GM21390 (cell line): ENCODE data around the gene ZNF500.

Source experiments
- ATAC-seq: cut with Tn5 transposase; IDR thresholded peaks from one replicate; pipeline ENCODE4 v1.9.1; 2021; ENCODE audit not compliant: unreplicated experiment

Gene ZNF500

GRCh38 chr16:4775005-4775404, 8.0 kb upstream of the ZNF500 start:
- no peak for ATAC-seq

GRCh38 chr16:4772351-4772750, 5.4 kb upstream of the ZNF500 start:
- ATAC-seq = no peak

GRCh38 chr16:4771646-4772045, 4.7 kb upstream of the ZNF500 start:
- no peak for ATAC-seq

- ATAC-seq = no peak
Measured at GRCh38 chr16:4769306-4769638, 2.3 kb upstream of the ZNF500 start.

- peak; percentile 62 for ATAC-seq
Measured at GRCh38 chr16:4768549-4769305, 1.8 kb upstream of the ZNF500 start.

- ATAC-seq = no peak
Measured at GRCh38 chr16:4767872-4768548, 1.0 kb upstream of the ZNF500 start.

- no peak for ATAC-seq
Measured at GRCh38 chr16:4765511-4766474, 1.2 kb downstream of the ZNF500 start.

- no peak for ATAC-seq
Measured at GRCh38 chr16:4763791-4764190, 3.2 kb downstream of the ZNF500 start.

- ATAC-seq = no peak
Measured at GRCh38 chr16:4762205-4762604, 4.8 kb downstream of the ZNF500 start.

GRCh38 chr16:4760221-4760910, 6.6 kb downstream of the ZNF500 start:
- ATAC-seq = no peak

- ATAC-seq = no peak
Measured at GRCh38 chr16:4755687-4756086, 11.3 kb downstream of the ZNF500 start.

GRCh38 chr16:4754865-4755264, 12.1 kb downstream of the ZNF500 start:
- ATAC-seq = no peak

GRCh38 chr16:4753227-4753626, 13.7 kb downstream of the ZNF500 start:
- no peak for ATAC-seq

GRCh38 chr16:4752351-4753100, 14.4 kb downstream of the ZNF500 start:
- ATAC-seq = no peak

- no peak for ATAC-seq
Measured at GRCh38 chr16:4750896-4751295, 16.1 kb downstream of the ZNF500 start.

GRCh38 chr16:4749700-4750257, 17.2 kb downstream of the ZNF500 start:
- ATAC-seq = no peak

- no peak for ATAC-seq
Measured at GRCh38 chr16:4748682-4749411, 18.1 kb downstream of the ZNF500 start.

GRCh38 chr16:4747906-4748681, 18.9 kb downstream of the ZNF500 start:
- no peak for ATAC-seq
